G401.6 (cell line): ENCODE data around the gene LIPC.

Experiments
- FAIRE-seq: peaks from 2 replicates; lab custom pipeline; 2012; peaks lifted over from hg19 to GRCh38; lab: Jason Lieb, UNC

Gene LIPC

DNA sequence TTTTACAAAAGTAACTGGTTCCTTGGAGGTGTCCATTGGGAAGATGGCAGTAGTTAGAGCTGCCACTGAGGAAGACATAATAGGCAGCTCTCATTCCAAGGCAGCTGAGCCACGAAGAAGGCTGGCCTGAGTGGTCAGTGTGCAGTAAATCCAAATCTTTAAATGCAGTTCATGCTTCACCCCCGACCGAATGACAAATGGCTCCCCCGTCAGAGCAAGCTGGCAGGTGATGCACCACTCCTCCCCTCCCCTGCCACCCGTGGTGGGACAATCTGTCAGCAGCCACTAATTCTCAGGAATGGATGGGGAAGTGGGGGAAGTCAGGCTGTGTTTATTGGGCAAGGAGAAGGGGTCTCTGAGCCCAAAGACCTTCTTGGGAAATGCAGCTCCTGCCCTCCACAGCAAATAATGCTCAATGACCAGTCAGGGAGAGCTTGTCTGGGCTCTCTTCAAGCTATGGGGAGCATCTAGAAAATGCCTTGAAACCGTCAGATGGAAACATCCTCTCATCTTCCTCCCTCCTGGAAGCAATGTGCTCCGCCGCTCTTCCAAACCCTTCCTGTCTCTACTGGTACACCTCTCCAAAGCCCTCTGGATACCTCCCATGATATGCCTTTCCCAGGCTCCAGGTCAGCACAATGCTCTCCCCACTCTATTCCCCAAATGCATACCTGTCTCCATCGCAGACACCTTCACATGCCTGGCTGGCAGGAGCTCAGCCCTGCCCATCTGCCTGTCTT, 65.4 kb downstream of the LIPC start:
- FAIRE-seq: no peak

DNA sequence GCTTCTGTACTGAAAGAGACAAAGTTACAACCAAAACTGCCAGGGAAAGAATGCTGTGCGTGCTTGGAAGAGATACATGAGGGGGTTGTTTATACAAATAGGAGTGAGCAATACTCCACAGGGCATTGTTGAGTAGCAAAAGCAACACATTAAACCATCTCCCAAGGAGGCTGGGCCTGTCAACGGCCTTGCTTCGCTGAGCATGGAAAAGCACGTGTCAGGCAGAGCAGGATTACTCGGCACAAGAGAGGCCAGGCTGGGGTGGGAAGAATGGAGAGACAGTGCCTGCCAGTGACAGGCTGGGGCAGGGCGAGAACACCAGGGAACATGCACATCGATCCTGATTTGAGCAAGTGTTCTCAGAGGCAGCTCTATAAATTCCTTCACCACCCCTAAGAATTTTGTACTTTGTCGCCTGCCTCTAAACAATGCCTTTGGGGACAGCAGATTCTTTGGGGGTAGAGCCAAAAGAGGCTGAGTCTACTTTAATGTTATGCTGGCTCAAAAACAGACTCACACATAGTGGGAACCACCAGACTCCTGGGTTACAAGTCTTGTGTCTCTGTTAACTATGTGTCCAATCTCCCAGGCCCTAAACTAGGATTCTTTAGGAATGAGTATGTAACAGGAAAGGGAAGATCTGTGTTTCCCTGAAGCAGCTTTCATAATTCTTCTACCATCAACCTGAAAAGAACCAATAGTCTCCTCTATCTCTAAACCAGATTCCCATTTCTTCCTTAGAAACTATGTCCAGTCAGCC, 67.2 kb downstream of the LIPC start:
- FAIRE-seq: no peak

DNA sequence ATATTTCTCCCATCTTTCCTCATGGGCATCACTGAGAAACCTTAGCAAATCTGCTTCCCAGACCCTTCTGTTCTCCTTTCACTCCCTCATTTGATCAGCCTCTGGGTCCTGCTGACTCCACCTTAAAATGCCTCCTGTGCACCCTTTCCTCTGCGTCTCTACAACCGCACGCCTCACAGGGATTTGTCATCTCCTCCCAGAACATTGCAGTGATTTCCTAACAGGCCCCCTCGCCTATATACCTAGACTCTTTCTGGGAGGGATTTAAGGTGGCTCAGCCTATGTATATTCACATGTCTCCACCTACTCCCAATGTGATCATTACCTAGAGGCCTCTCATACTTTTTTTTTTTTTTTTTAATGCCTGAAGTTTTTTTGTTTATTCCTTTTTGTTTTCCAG, 69.2 kb downstream of the LIPC start:
- no peak for FAIRE-seq

DNA sequence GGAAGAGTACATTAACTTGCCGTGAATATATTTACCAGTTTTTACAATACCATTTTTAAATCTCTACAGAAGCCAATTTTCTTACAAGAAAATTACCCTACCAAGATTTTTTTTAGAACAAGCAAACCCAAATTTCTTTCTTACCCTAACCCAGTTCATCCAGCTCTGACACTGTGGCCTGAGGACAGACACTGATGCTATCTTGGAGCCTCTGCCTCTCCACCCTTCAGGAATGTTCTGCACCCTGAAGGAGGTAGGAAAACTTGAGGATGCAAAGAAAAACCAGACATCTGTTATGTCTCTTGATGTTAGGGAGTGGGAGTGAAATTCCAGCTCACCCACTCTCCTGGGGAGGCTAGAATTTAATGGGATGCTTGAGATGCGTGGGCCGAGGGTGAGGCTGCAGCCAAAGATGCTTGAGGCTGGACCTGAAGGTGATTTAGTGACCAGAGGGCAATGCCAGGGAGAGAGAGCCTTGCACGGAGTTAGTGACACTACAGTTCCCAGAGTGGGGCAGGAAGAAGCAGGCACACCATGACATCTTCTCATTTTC, 69.9 kb downstream of the LIPC start:
- FAIRE-seq: no peak

DNA sequence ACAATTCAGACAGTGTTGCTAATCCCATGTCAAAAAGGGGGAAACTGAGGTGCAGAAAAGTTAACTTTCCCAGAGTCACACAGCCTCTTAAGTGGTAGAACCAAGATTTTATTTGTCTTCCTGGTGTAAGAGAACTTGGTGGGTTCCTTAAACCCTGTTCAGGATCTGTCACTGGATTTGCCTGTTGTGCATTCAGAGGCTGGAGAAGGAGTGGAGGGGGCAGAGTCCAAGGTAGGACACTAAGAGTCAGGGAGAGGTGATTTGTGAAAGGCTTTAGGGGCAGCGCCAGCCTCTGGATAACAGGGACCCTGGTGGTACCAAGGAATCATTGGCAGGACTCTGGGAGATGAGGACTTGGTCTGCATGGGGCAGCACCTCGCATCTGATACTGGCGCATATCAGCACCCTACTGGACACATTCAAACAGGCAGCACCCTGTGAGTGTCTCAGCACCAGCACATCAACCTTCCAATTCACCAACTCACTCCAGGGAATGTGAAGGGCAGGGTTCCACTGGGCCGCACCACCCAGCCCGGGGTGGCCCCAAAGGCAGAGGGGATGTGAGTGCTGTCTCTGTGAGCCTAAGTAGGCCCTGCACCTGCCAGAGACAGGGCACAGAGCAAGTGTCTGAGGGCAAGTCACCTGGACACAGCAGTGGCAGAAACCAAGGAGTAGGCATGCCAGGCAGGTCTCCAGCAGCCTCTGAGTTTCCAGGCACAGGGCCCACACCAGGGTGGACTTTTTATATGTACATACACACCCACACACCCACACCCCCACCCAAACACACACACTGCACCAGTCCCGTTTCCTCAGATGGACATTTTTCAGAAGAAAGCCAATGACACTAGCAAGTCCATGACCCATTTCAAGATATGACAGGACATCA, 71.6 kb downstream of the LIPC start:
- FAIRE-seq: no peak

DNA sequence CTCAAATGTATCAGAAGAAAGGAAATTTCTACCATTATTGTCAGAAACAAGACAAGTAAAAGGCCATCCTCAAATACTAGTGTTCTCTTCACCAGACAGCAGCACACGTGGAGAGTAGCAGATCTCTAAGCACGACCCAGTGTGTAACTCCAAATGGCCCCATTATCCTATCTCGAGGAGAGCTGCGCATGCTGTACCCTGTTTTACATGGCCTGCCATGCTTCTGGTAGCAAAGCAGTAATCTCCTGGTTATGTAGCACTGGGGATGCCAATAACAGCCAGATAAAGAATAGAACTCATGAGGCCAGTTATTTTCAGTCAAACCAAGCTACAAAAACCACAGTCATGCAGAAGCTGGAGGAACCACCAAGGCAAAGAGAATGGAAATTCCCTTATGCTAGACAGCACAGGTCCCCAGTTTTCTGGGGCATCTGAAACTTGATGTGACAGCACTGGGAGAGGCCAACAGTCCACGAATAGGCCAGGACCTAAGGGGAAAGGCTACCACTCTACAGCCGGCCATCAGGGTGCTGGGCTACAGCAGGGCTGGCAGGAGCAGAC, 73.0 kb downstream of the LIPC start:
- no peak for FAIRE-seq

DNA sequence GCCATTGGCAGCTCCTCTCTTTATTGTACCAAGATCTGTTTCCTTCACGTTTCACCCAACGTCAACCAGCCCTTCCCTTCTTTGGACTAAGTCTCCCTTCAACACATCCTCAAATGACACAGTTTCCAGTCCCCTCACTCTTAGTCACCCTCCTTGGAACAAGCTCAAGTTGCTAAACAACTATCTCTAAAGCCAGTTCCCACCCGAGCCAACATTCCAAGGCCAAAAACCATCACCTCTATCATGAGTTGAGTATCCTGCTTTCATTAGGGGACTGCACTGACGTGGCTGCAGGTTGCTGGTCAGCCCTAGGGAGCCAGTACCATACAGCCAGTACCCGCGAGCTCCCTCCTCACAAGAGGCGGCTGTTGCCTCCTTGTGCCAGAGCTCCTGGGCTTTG, 73.8 kb downstream of the LIPC start:
- FAIRE-seq: no peak

DNA sequence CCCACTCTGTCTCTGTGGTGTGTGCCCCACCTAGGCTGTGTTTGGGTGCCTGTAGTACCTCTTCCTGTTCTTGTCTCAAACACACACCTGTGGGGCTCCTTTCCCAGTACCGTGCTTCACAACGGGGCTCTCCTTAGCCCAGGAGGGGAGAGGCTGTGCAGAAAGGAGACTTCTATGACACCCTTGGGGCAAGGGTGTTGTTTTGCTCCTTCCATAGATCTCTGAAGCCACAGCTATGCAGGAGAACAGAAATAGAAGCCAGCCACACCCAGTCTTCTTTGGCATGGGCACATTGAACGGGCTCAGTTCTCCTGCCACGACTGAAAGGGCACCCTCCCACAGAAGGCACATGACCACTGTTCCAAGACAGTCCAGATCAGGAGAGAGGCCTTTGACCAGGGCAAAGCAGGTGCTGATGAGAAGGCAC, 74.3 kb downstream of the LIPC start:
- no peak for FAIRE-seq

DNA sequence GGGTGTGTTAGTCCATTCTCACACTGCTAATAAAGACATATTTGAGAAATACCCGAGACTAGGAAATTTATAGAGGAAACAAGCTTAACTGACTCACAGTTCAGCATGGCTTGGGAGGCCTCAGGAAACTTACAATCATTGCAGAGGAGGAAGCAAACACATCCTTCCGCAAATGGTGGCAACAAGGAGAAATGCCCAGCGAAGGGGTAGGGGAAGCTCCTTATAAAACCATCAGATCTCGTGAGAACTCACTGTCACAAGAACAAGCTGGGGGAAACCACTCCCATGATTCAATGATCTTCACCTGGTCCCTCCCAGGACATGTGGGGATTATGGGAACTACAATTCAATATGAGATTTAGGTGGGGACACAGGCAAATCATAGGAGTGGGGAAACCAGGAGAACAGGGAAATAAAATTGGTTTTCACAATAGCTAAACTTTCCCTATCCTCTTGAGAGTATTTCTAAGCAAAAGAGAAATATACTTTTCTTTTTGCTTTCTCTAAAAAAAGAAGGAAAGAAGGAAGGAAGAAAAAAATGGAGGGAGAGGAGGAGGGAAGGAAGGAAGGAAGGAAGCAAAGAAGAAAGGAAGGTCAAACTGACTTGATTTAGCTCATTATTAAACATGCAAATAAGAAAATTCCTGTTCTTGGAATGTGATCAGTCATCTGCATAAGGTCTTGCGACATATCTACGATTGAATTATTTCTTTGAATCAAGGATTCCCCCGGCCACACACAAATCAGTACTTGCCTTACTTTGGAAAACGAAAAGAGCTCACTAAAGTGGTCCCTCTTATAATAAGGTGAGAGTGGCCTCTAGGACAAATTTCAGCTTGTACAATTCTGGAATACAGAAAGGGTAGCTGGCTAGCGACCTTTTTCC, 75.2 kb downstream of the LIPC start:
- FAIRE-seq: no peak

DNA sequence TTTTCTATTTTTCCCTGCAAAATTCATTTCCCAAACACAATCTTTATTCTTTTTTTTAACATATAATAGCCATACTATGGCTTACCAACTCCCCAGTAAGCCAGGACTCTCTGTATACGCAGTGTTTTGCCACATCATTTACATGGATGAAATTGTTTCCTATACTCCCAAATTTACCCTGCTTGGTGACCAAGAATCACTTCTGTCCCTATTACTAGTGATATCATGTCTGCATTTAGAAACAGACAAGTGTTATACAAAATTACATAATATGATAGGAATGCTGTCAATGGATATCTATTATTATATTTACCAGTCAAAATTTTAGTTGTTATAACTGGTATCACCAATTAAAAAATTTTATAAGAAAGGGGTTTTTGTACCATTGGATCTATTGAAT, 77.8 kb downstream of the LIPC start:
- FAIRE-seq: no peak

DNA sequence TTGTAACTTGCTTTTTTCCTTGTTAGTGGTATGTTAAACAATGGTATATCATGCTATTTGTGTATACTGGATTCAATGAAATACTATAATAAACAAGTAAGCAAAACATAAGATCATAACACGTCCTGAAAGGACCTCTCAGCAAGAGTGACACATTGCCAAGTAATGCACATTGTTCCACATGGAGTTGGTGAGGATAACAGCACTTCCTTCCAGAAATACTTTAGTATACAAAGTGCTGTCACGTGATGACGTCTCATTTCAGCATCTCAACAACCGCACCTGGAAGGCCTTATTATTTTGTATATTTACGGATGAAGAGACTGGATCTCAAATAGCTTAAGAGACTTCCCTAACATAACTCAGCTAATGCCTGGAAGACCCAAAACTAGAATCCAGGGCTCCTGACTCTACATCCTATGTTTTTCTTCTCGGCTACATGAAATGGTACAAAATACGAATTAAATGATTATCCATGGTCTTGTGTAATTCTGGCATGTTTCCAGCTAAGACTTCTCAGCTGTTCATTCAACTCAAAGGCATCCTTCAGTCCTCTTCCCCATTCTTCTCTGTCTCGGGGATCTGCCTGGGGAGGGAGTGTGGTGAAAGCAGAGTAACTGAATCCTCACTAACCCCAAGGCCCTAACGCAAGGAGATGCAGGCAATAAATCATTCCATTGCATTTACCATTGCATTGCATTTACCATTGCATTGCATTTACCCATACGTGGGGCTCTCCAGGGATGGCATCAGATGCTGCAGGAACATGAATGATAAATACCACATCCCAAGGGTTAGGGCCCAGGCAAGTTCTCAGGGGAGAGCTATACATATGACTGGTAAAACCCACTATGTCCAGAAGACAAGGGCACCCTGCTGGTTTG, 79.2 kb downstream of the LIPC start:
- FAIRE-seq: no peak

DNA sequence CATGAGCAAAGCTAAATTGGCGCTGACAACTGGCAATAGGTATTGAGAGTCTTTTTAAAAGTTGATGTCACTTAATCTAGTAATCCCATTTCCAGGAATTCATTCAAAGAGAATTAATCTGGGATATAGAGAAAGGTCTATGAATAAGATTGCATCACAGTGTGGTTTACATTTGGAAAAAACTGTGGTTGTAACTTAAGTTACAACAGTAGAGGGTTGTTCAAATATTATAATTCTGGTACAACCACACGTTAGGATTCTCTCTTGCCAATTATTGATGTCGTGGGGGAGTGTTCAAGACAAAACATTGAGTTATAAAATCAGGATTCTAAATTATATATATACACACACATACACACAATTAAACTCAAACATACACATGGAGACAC, 79.8 kb downstream of the LIPC start:
- FAIRE-seq: no peak

DNA sequence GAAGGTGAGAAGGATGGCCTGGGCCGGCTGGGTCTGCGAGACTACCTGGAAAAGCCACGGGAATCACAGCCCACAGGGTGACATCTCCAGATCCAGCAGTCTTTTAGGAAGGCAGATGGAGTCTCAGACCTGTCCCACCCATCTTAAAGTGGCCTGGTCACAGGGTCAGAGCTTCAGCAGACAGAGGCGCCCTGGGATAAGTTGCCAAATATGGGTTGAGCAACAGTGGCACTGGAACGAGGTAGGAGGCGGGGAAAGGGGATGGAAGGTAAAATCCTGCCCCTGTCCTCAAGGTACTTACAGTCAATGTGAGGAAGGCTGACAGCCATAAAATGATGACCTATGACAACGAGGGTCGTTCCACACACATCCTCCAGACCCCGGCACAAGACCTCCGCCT, 80.7 kb downstream of the LIPC start:
- FAIRE-seq: no peak

DNA sequence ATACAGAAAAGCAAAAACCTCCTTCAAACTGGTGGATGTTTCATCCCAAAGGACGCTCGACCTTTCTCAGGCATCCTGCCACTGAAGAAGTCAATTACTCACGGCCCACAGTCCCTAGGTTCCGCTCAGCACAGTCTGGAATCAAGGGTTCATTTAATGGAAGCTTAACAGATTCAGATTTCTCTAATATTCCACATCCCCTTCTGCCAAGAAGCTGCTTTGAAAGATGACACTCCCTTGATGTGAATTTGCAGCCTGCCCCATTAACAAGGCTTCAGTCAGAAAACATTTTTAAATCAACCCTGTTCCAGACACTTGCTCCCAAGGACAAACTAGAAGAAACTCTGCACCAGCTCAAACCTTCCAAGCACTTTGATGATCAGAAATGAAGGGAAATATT, 81.2 kb downstream of the LIPC start:
- no peak for FAIRE-seq

DNA sequence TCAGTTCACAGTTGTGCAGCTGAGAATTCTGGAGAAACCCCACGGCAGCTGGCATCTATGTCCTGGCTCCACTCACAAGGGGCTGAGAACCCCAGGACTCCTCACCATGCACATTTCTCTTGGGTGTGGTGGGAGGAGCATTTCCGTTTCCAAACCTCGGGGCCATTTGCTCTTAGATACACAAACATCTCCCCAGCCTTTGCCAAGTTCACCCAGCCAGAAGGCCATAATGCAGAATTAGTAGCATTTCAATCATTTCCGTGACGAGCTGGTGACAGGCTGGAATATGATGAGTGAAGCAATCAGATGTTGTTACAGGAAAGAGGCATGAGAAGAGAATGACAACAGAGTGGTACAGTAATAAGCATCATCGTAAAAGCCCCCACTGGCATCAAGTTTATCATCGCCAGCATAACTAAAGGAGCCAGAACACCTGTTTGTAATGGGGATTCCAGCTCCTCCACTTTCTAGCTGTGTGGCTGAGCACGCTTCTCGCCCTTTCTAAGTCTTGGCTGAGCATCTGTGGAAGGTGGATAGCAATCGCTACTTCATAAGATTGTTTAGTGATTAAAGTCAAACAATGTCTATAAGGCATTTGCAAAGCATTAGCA, 82.0 kb downstream of the LIPC start:
- no peak for FAIRE-seq

DNA sequence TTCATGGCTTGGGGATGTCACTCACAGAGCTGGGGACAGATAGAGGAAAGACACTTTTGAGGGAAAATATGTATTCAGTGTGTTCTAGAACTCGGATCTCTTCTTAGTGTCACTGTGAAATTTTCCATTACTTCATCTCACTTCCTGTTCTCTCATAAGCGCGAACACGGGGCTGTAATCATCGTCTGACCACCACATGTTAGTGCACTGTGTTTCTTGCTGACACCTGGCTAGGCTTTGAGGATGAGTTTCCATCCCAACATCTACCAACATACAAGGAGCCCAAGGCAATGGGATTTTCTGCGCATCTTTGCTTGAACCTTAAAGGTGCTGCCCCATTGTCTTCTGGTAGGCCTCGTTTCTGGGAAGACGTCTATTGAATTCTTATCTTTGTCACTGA, 84.0 kb downstream of the LIPC start:
- no peak for FAIRE-seq

DNA sequence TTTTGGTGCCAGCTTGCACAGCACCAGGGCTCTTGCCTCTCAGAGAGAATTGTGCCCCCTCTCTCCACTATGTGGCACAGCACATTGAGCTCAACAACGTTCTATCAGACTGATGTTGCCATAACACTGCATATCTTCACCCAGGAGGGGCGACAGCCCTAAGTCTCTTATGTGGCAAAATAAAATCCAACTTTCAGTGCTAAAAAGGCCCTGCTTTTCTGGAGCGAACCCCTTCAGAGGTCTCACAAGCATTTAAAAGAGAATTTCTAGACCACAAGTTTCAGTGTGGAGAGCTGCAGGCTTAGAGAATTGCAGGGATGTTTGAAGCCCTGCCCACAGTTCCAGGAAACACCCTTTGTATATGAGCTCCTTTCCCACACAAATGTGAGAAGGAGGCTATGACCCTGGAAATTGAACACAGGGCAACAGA, 85.5 kb downstream of the LIPC start:
- FAIRE-seq: no peak

DNA sequence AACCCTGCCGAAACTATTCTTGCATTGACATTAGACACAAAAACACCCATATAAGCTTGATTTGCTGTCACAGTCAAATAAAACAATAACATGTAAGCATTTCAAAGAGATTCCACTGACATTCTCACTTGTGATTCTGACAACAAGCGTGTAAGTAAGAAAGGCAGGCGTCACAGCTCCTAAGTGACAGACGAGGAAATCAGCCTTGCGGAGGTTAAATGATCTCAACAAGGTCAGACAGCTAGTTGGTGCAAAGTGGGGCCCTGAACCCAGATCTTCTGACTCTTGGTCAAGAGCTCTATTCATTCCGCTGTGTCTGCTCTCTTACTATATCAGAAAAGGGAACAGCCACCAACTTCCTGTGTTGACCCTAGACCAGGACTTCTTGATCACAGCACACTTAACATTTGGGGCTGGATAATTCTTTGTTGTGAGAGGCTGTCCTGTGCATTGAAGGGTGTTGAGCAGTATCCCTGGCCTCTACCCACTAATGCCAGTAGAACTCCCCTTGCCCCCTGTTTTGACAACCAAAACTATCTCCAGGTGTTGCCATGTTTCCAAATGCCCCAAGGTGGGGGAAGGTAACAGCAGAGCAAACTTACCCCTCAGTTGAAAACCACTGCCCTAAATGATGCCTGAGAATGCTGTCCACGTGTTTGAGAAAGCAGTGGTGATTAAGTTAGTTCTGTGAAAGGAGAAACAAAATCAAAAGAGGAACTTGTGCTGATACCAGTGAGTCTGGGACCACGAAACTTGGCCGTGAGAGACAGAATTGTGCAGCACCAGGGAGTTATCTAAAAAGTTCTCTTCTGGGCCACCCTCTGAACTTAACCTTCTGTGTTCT, 86.1 kb downstream of the LIPC start:
- FAIRE-seq: no peak

DNA sequence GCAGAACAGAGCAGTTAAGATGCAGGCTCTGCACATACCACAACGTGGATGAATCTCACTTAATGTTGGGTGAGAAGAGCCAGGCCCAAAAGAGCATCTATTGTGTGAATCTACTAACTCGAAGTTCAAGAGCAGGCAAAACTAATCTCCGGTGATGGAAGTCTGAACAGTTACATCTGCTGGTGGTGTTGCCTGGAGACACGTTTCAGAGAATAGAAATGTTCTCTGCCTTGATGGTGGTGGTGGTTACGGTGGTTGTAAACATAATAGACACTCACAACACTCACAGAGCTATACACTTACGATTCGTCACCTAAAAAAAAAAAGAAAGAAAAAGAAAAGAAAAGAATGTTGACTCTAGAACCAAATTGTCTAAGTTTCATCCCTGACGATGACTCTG, 86.8 kb downstream of the LIPC start:
- FAIRE-seq: no peak
